HEK293T (cell line): ENCODE measurements around the gene PARP3.

Experiments
- ARNT ChIP-seq: fragments of 450-650 bp; IDR thresholded peaks from 2 replicates; pipeline ENCODE4 v1.6.1; 2017; ENCODE audit warnings: mild to moderate bottlenecking
- BHLHE40 ChIP-seq: fragments of 450-650 bp; IDR thresholded peaks from 2 replicates; pipeline ENCODE4 v1.6.1; 2016; ENCODE audit warnings: mild to moderate bottlenecking, moderate library complexity, borderline replicate concordance
- ELF4 ChIP-seq: fragments of 450-650 bp; IDR thresholded peaks from 2 replicates; pipeline ENCODE4 v1.6.1; 2017; ENCODE audit warnings: antibody characterized with exemption
- FOXM1 ChIP-seq: fragments of 450-650 bp; IDR thresholded peaks from 2 replicates; pipeline ENCODE4 v1.6.1; 2017; ENCODE audit warnings: mild to moderate bottlenecking, borderline replicate concordance
- L3MBTL2 ChIP-seq: fragments of 450-650 bp; conservative IDR thresholded peaks from 2 replicates; pipeline ENCODE4 v1.6.1; 2016; ENCODE audit warnings: mild to moderate bottlenecking
- NFRKB ChIP-seq: fragments of 450-650 bp; IDR thresholded peaks from 2 replicates; pipeline ENCODE4 v1.6.1; 2016; ENCODE audit warnings: mild to moderate bottlenecking, moderate library complexity
- SP1 ChIP-seq: fragments of 450-650 bp; IDR thresholded peaks from 2 replicates; pipeline ENCODE4 v1.6.1; 2017
- SUZ12 ChIP-seq: fragments of 450-650 bp; IDR thresholded peaks from 2 replicates; pipeline ENCODE4 v1.6.1; 2016; ENCODE audit warnings: mild to moderate bottlenecking
- TARDBP ChIP-seq: fragments of 450-650 bp; IDR thresholded peaks from 2 replicates; pipeline ENCODE4 v1.6.1; 2016
- ZNF384 ChIP-seq: fragments of 450-650 bp; IDR thresholded peaks from 2 replicates; pipeline ENCODE4 v1.6.1; 2016
- TF ChIP-seq, protein P1 (sequence below): fragments of 450-650 bp; IDR thresholded peaks from 2 replicates; pipeline ENCODE4 v1.6.1; 2016

DNA sequence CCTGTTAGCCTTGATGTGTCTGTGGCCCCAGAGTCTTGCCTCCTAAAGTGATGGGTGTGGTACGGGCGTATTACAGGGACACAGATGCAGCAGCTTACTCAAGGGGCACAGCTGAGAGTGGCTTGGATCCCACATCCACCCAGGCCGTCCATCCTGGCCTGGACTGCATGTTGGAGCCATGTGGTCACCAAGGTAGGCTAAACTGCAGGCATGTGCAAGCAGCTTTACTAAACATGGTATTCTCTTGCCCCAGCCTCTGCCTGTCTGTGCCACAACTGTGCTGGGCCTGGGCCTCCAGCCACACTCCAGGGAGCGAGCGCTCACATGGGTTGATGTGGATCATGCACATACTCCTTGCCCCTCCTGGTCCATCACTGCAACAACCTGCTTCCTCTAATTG is 7.0 kb downstream of the PARP3 start:
- TF ChIP-seq SP1 (no peak), NFRKB (no peak), L3MBTL2 (no peak), ELF4 (no peak), BHLHE40 (no peak), FOXM1 (no peak), TARDBP (no peak), SUZ12 (no peak), ARNT (no peak), ZNF384 (no peak)
- TF ChIP-seq, protein P1, sequence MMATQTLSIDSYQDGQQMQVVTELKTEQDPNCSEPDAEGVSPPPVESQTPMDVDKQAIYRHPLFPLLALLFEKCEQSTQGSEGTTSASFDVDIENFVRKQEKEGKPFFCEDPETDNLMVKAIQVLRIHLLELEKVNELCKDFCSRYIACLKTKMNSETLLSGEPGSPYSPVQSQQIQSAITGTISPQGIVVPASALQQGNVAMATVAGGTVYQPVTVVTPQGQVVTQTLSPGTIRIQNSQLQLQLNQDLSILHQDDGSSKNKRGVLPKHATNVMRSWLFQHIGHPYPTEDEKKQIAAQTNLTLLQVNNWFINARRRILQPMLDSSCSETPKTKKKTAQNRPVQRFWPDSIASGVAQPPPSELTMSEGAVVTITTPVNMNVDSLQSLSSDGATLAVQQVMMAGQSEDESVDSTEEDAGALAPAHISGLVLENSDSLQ = no peak
